Medulla oblongata (tissue), 1 donor: ENCODE results near the gene SELPLG.
A peak's percentile ranks its signal among the peaks of the same experiment; 100 is the strongest.
"Not testable (repeated sequence)": the region's sequence is repeated elsewhere in the genome, so short reads cannot be mapped to it uniquely, and the experiment has no call there.

ENCODE experiments used
- DNase-seq: peaks from one replicate; pipeline ENCODE4 v3.0.0-alpha.2; 2015; ENCODE audit errors: extremely low spot score

SELPLG gene

DNA sequence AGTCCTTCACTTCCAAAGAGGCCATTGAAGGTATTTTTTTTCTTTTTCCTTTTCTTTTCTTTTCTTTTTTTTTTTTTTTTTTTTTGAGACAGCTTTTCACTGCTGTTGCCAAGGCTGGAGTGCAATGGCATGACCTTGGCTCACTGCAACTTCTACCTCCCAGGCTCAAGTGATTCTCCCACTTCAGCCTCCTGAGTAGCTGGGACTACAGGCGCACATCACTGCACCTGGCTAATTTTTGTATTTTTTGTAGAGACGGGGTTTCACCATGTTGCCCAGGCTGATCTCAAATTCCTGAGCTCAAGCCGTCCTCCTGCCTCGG, 14.8 kb downstream of the SELPLG start:
- DNase-seq, result not testable (repeated sequence)

DNA sequence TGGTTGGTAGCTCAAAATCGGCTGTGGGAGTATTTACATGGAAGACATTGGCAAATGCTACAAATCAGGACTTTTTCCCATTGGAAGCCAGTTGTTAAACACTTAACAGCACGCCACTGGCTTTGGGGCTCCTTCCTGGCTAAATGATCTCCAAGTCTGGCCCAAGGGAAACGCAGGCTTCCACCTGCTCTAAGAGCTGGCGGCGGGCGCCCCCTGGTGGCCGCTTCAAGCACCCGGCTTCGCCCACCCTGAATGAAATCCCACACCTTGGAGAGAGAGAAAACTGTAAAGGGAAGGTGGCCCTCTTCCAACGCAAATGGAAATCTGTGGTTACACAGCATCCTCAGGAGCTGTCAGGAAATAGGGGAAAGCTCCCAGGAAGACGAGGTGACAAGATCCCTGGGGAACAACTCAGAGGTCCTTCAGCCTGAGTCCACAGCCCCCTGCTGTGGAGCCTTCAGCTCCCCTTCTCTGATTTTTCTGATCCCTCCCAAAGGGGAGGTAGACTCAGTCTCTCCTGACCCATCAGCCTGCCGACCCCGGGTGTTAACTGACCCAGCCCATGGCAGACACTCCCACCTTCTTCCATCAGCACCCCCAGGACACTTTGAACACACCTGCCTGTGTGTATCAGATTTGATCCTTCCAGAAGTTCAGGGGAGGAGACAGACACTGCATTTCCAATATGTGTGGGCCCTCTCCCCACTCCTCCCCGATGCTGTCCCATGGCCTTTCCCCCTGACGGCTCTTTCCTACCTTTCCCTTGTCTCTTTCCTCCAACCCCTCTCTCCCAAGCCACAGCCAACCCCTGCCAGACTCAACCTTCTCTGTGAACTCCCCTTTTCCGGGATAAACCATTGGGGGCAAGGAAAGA, 15.4 kb downstream of the SELPLG start:
- peak; percentile 87 for DNase-seq

DNA sequence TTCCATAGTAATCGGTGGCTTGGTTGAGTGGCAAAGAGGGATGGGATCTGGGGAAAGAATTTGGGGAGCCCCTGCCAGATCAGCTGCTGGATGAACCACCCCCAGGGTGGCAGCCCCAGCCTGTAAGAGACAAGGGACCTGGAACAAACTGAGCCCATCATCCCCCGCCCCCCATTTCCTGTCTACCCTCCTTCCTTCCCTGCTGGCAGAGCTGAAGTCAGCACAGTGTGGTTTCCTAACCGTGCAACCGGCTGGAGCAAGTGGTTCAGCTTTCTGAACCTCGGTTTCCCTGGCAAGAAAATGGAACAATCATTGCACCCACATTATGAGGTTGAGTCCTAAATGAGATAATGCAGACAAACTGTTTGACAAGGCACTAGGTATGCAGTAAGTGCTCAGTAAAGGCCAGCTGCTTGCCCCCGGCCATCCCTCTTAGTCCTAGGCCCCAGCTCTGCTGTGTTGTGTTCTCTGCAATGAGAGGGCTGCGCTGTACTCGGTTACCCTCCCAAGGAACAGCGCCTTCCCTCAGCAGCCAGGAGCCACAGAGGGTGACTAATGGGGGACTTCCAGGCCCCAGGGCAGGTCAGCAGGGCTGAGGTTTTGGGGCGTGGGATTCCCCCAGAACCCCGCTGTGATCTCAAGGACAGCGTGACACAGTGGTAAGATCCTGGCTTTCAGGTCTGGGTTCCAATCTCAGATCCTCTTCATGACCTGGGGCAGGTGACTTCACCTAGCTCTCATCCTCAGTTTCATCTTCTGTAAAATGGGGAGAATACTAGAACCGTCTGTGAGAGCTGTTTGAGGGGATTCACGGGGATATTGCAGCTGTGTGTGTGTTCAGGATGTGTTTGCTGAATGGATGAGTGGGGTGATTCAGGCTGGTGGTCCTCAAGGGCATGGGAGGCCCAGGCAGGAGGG, 16.5 kb downstream of the SELPLG start:
- DNase-seq, result peak; percentile 55

DNA sequence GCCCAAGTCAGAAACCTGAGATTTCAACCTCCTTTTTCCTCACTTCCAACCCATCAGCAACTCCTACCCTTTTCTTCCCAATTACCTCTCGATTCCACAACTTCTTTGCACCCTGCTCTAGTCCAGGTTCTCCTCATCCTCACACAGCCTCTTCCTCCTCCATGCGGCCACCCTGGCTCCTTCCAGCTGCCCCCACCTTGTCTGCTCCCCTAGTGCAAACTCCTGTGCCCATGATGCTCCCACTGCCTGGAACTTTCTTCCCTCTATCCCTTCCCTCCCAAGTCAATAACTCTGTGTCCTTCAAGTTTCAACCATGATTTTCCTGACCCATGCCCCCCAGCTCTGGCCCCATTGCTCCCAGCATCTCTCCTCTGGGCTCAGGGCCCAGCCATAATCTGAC, 17.3 kb downstream of the SELPLG start:
- no peak for DNase-seq

DNA sequence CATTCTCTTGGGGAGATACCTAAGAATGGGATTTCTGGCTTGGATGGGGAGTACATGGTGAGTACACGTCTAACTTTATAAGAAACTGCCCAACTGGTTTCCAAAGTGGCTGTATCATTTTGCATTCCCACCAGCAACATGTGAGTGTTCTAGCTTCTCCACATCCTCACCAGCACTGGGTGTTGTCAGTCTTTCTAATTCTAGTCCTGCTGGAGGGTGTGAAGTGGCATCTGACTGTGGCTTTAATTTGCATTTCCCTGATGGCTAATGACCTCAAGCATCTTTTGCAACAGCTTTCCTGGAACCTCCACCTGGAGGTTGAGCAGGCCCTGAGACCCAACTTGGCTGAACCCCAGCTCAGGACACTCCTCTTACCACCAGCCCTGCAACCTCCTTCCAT, 17.8 kb downstream of the SELPLG start:
- DNase-seq, result no peak

DNA sequence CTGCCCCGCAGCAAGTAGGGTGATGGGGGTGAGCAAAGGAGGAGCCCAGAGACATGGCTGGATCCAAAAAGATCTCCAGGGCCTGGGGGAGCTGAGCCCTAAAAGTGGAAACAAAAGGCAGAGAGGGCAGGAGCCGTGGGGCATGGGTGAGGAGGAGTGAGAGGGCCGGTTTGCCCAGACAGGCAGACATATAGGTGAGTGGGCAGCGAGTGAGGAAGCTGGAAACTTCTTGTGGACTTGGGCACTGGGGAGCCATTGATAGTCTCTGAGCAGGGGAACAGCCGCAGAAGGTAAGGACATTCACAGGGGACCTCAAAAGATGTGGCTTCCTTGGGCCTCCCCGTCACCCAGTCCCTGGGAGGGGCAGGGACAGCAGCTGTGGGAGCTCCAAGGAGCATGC, 19.1 kb downstream of the SELPLG start:
- no peak for DNase-seq

DNA sequence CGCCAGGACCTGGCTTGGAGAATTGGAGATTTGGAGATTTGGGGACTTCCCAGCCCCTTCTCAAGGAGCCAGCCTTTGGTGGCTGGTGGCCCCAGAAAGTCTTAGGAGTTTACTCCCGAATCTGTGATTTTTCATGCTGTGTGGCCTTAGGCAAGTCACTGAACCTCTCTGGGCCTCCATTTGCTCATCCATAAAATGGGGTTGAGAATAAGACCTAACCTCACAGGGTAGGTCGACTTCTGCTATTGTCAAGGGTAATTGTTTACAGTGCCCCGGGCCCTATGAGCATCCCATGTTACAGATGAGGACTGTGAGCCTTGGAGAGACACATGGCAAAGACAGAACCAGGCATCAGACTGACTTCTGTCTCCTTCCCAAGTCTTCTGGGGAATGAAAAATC, 19.7 kb downstream of the SELPLG start:
- DNase-seq, result no peak

DNA sequence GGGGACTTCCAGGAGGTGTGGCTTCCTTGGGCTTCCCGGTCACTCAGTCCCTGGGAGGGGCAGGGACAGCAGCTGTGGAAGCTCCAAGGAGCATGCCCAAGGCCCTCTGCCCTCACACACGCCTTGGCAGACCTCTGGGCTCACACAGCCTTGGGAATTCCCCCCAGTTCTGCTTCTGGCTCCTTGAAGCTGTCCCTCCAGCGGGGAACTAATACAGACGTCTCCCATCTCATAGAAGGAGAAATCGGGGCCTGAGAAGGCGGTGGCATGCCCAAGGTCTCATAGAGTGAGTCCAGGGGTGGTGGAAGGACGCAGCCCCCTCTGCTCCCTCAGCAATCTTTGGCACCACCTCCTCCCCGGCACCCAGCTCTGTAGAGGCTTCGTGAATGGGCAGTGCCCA, 20.1 kb downstream of the SELPLG start:
- DNase-seq, result no peak

DNA sequence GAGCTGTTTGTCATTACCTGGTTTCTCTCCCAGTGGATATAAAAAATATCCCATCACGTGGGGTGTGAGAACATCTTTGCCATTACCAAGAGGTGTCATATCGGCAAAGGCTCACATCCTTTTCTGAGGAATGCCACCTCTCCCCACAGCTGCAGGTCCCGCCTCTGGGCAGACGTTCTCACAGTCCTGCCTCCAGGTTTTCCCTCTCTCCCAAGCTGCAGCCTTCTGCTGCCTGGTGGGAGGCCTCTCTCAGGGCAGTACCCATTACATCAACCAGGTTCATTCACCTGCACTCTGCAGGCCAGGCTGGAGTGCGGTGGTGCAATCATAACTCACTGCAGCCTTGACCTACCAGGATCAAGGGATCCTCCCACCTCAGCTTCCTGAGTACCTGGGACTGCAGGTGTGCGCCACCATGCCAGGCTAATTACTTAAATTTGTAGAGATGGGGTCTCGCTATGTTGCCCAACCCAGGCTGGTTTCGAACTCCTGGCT, 20.9 kb downstream of the SELPLG start:
- DNase-seq, result no peak

DNA sequence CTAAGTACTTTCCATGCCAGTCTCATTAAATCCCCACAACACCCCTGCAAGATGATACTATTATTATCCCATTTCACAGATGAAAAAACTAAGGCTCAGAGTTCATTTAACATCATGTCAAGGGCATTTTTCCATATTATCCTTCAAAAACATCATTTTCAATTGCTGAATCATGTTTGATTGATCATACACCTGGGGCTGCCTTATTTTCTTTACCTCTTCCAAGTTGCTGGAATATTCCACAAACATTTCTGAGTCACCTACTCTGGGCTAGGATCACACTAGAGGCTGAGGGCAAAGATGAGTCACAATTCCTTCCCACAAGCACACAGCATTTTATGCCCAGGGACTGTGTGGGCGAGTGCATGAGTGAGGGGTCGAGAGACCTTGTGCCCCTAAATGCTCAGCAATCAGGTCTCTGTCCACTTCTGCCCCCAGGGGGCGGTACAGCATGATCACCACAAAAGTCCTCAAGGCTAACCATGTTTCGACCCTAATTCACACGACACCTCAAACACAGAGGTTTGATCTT, 21.7 kb downstream of the SELPLG start:
- no peak for DNase-seq

DNA sequence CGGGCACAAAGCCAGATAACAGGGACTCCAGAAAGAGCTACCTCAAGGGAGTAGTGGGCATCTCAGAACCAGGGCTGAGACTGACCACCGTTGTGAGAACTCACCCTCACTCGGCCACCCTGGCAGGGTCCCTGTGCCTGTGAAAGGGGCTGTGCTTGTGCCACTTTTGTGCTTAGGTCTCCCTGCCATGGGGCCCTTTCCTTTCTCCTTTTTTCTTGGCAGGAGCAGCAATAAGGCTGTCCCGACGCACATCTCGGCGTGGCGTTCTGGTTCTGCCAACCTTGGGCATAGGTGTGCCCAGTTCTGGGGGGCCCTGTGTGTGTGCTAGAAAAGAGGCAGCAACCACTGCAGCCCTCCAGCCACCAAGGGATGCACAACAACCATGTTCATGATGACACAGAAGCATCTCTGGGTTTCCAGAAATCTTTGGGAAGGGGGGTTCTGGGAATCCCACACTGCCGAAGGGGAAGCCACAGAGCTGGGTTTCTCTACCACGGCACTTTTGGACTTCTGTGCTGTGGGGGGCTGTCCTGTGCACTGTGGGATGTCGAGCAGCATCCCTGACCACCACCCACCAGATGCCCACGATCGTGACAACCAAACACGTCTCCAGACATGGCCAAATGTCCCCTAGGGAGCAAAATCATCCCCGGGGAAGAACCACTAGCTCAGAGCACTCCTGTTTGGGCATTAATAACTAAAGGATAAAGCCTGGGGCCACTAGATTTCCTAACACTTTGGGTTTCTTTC, 22.7 kb downstream of the SELPLG start:
- DNase-seq, result no peak

DNA sequence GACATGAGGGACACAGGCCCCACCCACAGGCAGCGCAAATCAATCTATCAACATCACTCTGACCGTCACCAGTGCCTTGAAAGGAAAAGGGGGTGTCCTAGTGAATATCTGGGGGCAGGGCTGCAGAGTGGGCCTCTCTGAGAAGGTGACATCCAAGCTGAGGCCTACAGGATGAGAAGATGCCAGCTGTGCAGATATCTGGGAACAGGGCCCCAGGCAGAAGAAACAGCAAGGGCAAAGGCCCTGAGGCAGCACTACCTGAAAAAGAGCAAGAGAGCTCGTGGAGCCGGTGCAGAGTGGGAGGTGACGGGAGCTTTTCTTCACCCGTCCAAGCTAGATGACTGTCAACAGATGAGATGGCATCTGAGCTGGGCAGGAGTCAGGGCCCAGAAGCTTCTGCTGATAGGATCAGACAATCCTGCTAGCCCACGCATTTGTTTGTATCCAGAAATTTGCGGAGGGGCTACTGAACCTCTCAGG, 23.3 kb downstream of the SELPLG start:
- DNase-seq, result no peak

DNA sequence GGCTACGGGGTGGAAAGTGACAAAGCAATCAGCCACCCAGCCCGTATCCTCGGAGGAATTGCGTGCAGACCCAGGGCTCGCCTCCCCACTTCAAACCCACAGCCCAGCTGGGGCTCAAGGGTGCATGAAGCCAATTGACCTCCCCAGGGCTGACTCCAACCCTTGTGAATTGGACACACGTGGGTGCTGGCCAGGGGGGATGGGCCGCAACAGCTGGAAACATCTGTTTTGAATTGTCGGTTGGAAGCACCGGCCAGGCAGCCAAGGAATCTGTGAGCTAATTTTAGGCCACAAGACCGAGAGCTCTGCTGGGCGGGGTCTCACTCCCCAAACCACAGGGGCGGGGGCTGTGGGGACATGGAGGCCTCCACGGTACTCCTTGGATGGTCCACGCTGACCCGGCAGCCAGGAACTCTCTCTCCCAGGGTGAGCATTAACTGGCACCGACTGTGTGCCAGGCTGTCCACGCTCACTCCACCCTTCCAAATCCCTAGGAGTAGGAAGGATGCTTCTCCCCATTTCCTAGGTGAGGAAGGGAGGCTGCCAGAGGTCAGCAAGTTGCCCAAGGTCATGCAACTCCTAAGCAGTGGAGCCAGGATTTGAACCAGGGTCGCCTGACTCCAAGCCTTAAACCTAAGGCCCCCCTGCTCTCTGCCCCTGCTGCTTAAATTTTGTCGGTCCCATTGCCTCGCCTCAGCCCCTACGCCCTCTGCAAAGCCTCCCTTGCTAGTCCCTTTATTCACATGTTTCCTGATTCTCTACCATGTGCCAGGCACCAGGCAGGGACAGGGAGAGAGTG, 24.0 kb downstream of the SELPLG start:
- no peak for DNase-seq

DNA sequence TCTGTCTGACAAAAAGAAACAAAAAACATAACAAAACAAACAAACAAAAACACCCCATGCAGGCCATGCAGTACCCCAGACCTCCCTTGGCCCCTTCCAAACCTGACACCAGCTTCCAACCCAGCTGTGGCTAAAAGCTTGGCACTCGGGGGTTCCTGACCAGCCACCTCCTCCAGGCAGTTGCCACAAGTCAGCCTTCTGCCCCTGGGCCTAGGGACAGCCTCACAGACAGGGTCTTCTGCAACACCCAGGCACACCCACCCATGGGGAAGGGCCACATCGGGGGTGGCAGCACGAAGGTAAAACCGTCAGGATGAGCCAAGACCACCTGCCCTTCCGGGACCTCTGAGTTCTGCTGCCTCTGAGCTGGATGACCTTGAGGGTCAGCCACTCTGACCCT, 25.1 kb downstream of the SELPLG start:
- no peak for DNase-seq

DNA sequence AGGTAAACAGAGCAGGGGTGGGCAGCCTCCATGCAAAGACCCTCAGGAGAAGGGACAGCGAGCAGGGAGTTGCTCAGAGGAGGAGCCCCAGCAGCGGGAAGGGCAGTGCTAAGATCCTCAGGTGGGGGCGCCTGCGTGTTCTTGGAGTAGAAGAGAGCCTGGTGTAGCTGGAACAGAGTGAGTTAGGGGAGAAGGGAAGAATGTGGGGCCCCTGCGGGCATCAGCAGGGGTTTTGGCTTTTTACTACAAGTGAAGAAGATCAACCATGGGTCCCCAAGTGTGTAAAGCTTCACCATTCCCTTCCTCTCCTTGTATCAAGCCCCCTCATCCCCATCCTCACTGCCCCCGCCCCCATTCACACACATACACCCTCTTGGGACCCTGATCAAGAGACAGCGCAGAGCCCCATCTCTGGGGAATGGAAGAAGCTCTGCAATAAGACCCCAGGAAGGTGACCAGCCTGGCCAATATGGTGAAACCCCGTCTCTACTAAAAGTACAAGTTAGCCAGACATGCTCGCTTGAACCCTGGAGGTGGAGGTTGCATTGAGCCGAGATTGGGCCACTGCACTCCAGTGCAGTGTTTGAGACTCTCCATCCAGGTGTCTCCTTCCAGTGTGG, 25.6 kb downstream of the SELPLG start:
- no peak for DNase-seq

DNA sequence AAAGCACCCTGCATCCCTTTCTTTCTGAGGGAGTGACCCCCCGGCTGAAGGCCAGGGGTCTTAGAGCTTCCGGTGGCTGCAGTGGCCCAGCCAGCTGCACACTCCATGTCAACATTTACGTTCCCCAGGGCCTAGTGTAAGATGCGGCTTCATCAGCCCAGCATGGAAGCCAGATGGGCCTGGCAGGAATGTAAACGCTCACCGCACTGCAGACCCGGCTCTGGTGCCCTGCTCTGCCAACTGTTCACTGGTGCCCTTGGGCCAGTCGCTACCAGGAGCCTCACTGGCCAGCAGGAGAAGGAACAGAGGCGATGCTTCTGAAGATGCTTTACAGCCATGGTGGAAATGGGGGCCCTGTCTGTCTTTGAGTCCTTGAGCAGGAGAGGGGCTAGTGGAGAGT, 27.2 kb downstream of the SELPLG start:
- DNase-seq, result no peak

DNA sequence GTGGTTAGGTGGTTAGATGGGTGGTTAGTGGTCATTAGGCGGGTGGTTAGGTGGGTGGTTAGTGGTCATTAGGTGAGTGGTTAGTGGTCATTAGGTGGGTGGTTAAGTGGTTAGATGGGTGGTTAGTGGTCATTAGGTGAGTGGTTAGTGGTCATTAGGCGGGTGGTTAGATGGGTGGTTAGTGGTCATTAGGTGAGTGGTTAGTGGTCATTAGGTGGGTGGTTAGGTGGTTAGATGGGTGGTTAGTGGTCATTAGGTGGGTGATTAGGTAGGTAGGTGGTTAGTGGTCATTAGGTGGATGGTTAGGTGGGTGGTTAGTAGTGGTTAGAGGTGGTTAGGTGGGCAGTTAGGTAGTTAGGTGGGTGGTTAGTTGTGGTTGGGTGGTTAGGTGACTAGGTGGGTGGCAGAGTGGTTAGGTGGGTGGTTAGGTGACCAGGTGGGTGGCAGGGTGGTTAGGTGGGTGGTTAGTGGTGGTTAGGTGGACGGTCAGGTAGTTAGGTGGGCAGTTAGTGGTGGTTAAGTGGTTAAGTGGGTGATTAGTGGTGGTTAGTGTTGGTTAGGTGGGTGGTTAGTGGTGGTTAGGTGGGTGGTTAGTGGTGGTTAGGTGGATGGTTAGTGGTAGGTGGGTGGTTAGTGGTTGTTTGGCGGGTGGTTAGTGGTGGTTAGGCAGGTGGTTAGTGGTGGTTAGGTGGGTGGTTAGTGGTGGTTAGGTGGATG, 27.8 kb downstream of the SELPLG start:
- DNase-seq, result no peak

DNA sequence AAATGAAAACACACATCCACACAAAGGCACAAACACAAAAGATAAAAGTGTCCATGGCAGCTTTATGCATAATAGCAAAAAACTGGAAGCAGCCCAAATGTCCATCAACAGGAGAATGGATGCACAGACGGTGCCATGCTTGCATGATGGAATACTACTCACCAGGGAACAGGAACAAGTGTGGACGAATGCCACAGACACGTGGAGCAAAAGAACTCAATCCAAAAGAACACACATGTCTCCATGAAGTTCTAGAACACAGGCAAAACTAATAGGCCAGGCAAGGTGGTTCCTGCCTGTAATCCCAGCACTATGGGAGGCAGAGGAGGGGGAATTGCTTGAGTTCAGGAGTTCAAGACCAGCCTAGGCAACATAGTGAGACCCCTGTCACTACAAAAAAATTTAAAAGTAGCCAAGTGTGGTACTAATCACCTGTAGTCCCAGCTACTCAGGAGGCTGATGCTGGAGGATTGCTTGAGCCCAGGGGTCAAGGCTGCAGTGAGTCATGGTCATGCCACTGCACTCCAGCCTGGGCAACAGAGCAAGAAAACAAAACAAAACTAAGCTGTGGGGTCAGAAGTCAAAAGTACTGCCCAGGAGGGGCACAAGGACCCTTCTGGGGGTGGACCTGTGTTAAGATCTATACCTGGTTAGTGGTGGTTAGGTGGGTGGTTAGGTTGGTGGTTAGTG, 28.5 kb downstream of the SELPLG start:
- no peak for DNase-seq
